ENCODE measurements around the gene COPZ2.
"Not testable (repeated sequence)": the region's sequence is repeated elsewhere in the genome, so short reads cannot be mapped to it uniquely, and the experiment has no call there.

Gene COPZ2

DNA sequence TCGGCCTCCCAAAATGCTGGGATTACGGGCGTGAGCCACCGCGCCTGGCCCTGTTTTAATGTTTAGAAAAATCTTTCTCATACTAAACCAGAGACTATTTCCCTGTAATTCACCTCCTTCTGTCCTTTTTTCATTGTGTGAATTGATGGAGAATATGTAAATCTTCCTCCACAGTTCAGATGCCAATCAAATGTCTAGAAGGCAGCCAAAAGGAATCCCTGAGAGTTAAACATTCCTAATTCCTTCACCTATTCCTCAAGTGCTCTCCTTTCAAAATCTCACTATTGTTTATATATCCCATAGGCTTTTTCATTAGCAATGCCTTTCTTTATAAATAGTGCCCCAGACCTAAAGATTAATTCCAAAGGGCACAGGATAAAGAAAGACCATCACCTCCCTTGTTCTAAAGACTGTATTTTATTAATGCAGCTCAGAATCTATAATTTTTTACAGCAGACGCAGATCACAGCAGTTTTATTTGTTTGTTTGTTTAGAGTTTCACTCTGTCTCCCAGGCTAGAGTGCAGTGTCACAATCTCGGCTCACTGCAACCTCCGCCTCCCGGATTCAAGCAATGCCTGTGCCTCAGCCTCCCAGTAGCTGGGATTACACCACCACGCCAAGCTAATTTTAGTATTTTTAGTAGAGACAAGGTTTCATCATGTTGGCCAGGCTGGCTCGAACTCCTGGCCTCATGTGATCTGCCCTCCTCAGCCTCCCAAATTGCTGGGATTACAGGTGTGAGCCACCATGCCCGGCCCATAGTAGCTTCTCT, 30.5 kb downstream of the COPZ2 start:
- no peaks in the 10 kb centered on the region for H3K36me3 Mint-ChIP-seq
- H3K9me3 Mint-ChIP-seq = no peaks in the 10 kb centered on the region
- peaks cover 9% of the 10 kb centered on the region for H3K4me1 Mint-ChIP-seq
- H3K4me3 Mint-ChIP-seq = no peak overlapping the region
- H3K27me3 Mint-ChIP-seq = peaks cover 17% of the 10 kb centered on the region
- no peak overlapping the region for H3K27ac Mint-ChIP-seq

GRCh38 chr17:48004983-48005382, 32.6 kb downstream of the COPZ2 start:
- Mint-ChIP-seq H3K4me3 (no peak overlapping the region), H3K4me1 (no peaks in the 10 kb centered on the region), H3K36me3 (no peaks in the 10 kb centered on the region), H3K27me3 (peaks cover 10% of the 10 kb centered on the region), H3K9me3 (no peaks in the 10 kb centered on the region), H3K27ac (no peak overlapping the region)

GRCh38 chr17:48003417-48004151, 34.0 kb downstream of the COPZ2 start:
- Mint-ChIP-seq H3K4me1 (peaks cover 6% of the 10 kb centered on the region), H3K27me3 (peaks cover 6% of the 10 kb centered on the region), H3K9me3 (no peaks in the 10 kb centered on the region), H3K27ac (no peak overlapping the region), H3K4me3 (no peak overlapping the region), H3K36me3 (no peaks in the 10 kb centered on the region)

- Mint-ChIP-seq H3K4me3 (no peak overlapping the region), H3K4me1 (peaks cover 6% of the 10 kb centered on the region), H3K27me3 (peaks cover 6% of the 10 kb centered on the region), H3K9me3 (no peaks in the 10 kb centered on the region), H3K36me3 (no peaks in the 10 kb centered on the region), H3K27ac (no peak overlapping the region)
Observed at GRCh38 chr17:48002916-48003416, 34.6 kb downstream of the COPZ2 start.

DNA sequence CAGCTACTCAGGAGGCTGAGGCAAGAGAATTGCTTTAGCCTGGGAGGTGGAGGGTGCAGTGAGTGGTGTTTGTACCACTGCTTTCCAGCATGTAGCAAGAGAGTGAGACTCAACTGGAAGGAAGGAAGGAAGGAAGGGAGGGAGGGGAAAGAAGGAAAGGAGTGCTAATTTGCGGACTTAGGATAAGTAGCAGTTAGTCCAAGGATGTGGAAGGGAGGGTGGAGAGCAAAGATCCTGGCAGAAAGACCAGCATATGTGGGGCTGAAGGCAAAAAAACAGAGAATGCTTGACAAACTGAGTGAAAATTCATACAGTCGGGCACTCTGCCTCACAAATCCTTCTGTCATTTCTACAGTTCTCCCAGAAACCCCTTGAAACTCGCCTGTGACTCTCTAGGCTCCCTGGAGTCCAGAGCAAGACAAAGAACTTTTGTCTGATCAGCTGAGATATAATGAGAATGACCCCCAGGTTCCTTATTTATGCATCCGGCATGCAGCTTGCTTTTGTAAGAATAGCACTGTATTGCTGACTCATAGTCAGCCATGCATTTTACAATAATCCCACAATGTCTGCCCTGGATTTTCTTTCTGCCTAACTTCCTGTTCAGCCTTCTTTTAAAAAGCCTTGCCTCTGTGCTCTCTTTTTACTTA, 35.2 kb downstream of the COPZ2 start:
- Mint-ChIP-seq H3K4me1 (peaks cover 6% of the 10 kb centered on the region), H3K36me3 (no peaks in the 10 kb centered on the region), H3K4me3 (no peak overlapping the region), H3K27ac (peak overlapping the region; percentile 57), H3K27me3 (peaks cover 6% of the 10 kb centered on the region), H3K9me3 (no peaks in the 10 kb centered on the region)

- H3K27ac Mint-ChIP-seq, H3K9me3 Mint-ChIP-seq, H3K27me3 Mint-ChIP-seq, H3K4me3 Mint-ChIP-seq, H3K4me1 Mint-ChIP-seq, H3K36me3 Mint-ChIP-seq: not testable (repeated sequence)
Observed at GRCh38 chr17:48001657-48002056, 35.9 kb downstream of the COPZ2 start.

DNA sequence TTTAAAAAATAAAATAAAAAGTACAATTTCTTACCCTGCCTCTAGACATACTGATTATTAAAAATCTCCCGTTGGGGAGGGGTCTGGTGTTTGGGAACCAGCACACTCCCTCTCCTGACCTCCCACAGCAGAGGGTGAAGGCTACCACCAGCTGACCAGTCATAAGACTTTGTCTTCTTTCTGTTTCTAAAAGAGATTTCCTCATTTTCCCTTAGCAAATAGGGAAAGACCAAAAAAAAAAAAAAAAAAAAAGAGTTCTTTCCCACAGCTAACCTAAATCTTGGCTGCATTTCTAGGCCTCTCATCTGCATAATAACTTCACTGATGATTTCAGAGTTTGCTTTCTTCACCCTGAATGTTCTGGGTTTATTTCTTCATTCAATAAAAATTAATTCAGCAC, 36.4 kb downstream of the COPZ2 start:
- peaks cover 6% of the 10 kb centered on the region for H3K4me1 Mint-ChIP-seq
- H3K36me3 Mint-ChIP-seq = no peaks in the 10 kb centered on the region
- no peak overlapping the region for H3K4me3 Mint-ChIP-seq
- H3K9me3 Mint-ChIP-seq = no peaks in the 10 kb centered on the region
- H3K27ac Mint-ChIP-seq = peak overlapping the region; percentile 80
- H3K27me3 Mint-ChIP-seq = peaks cover 3% of the 10 kb centered on the region

DNA sequence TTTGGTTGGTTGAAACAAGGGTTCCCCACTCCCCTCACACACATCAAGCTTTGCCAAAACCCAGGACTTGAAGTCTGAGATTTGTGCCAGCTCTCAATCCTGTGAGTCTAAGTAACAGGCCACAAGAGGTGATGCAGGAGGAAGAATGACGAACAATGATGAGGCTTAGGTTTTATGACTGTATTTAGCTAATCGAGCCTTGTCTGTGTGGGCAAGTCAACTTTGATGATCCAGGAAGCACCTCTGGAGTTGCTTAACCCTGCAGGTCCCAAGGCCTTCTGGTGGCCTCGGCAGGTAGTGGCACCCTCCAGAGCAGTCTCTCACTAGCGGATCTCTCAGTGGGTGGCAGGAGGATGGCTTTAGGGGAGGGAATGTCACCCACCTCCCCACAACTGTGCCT, 38.0 kb downstream of the COPZ2 start:
- Mint-ChIP-seq H3K36me3 (no peaks in the 10 kb centered on the region), H3K27ac (no peak overlapping the region), H3K4me1 (peaks cover 6% of the 10 kb centered on the region), H3K4me3 (no peak overlapping the region), H3K27me3 (peaks cover 2% of the 10 kb centered on the region), H3K9me3 (no peaks in the 10 kb centered on the region)

DNA sequence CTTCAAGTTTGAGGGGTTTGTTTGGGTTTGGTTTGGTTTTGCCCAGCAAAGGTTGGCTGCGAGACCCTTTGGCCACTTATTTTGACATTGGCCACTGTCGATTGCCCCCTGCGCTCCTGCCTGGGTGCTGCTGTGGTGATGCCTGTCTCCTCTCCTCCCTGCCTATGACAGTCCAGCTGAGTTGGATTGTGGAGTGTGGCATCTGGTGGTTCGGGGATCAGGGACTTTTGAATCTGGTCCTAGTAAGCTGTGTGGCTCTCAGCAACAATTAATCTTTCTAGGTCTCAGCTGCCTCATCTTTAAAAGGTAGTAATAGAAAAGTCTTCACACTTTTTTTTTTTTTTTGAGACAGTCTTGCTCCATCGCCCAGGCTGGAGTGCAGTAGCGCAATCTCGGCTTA, 39.6 kb downstream of the COPZ2 start:
- H3K36me3 Mint-ChIP-seq = no peaks in the 10 kb centered on the region
- peaks cover 6% of the 10 kb centered on the region for H3K4me1 Mint-ChIP-seq
- H3K4me3 Mint-ChIP-seq = no peak overlapping the region
- H3K27ac Mint-ChIP-seq = no peak overlapping the region
- no peaks in the 10 kb centered on the region for H3K27me3 Mint-ChIP-seq
- no peaks in the 10 kb centered on the region for H3K9me3 Mint-ChIP-seq

GRCh38 chr17:47997586-47997985, 40.0 kb downstream of the COPZ2 start:
- H3K4me3 Mint-ChIP-seq = no peak overlapping the region
- H3K4me1 Mint-ChIP-seq = peaks cover 6% of the 10 kb centered on the region
- no peaks in the 10 kb centered on the region for H3K9me3 Mint-ChIP-seq
- no peak overlapping the region for H3K27ac Mint-ChIP-seq
- no peaks in the 10 kb centered on the region for H3K27me3 Mint-ChIP-seq
- H3K36me3 Mint-ChIP-seq = no peaks in the 10 kb centered on the region

GRCh38 chr17:47996201-47996600, 41.4 kb downstream of the COPZ2 start:
- Mint-ChIP-seq H3K27me3 (no peaks in the 10 kb centered on the region), H3K9me3 (no peaks in the 10 kb centered on the region), H3K27ac (peak overlapping the region; percentile 90), H3K4me3 (no peak overlapping the region), H3K4me1 (peaks cover 6% of the 10 kb centered on the region), H3K36me3 (no peaks in the 10 kb centered on the region)

- no peaks in the 10 kb centered on the region for H3K9me3 Mint-ChIP-seq
- peaks cover 6% of the 10 kb centered on the region for H3K4me1 Mint-ChIP-seq
- H3K4me3 Mint-ChIP-seq = no peak overlapping the region
- no peaks in the 10 kb centered on the region for H3K36me3 Mint-ChIP-seq
- H3K27me3 Mint-ChIP-seq = no peaks in the 10 kb centered on the region
- no peak overlapping the region for H3K27ac Mint-ChIP-seq
Observed at GRCh38 chr17:47995241-47995935, 42.2 kb downstream of the COPZ2 start.

DNA sequence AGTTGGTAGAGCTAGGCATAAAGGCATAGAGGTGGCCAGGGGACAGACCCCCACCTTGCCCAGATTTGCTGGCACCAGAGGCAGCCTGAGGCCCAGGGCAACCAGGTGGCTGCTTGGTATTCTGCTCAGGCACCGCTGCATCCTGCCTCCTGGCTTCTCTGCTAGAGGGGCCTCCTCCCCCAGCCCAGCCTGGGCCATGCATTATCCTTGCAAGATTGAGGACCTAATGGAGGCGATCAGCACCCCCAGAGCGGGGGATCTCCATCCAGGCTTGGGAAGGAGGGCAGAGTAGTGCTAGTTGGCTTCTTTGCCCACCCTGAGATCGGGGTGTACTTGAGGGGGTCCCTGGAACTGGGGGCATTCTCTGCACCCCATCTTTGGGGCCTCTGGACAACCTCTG, 42.9 kb downstream of the COPZ2 start:
- Mint-ChIP-seq H3K27ac (no peak overlapping the region), H3K4me3 (no peak overlapping the region), H3K36me3 (no peaks in the 10 kb centered on the region), H3K27me3 (no peaks in the 10 kb centered on the region), H3K9me3 (no peaks in the 10 kb centered on the region), H3K4me1 (peaks cover 5% of the 10 kb centered on the region)

GRCh38 chr17:47993964-47994363, 43.6 kb downstream of the COPZ2 start:
- no peaks in the 10 kb centered on the region for H3K4me1 Mint-ChIP-seq
- no peak overlapping the region for H3K4me3 Mint-ChIP-seq
- H3K36me3 Mint-ChIP-seq = no peaks in the 10 kb centered on the region
- H3K27ac Mint-ChIP-seq = no peak overlapping the region
- no peaks in the 10 kb centered on the region for H3K27me3 Mint-ChIP-seq
- H3K9me3 Mint-ChIP-seq = no peaks in the 10 kb centered on the region

GRCh38 chr17:47993031-47993564, 44.5 kb downstream of the COPZ2 start:
- H3K4me1 Mint-ChIP-seq = no peaks in the 10 kb centered on the region
- no peaks in the 10 kb centered on the region for H3K36me3 Mint-ChIP-seq
- H3K27me3 Mint-ChIP-seq = no peaks in the 10 kb centered on the region
- H3K9me3 Mint-ChIP-seq = no peaks in the 10 kb centered on the region
- no peak overlapping the region for H3K27ac Mint-ChIP-seq
- H3K4me3 Mint-ChIP-seq = no peak overlapping the region
